GM18498 (cell line): ENCODE results near the gene CROCC2.

Experiments used
- ATAC-seq: cut with Tn5 transposase; IDR thresholded peaks from one replicate; pipeline ENCODE4 v1.9.1; 2021; ENCODE audit warnings: mild to moderate bottlenecking, moderate library complexity; ENCODE audit not compliant: unreplicated experiment

CROCC2 gene

DNA sequence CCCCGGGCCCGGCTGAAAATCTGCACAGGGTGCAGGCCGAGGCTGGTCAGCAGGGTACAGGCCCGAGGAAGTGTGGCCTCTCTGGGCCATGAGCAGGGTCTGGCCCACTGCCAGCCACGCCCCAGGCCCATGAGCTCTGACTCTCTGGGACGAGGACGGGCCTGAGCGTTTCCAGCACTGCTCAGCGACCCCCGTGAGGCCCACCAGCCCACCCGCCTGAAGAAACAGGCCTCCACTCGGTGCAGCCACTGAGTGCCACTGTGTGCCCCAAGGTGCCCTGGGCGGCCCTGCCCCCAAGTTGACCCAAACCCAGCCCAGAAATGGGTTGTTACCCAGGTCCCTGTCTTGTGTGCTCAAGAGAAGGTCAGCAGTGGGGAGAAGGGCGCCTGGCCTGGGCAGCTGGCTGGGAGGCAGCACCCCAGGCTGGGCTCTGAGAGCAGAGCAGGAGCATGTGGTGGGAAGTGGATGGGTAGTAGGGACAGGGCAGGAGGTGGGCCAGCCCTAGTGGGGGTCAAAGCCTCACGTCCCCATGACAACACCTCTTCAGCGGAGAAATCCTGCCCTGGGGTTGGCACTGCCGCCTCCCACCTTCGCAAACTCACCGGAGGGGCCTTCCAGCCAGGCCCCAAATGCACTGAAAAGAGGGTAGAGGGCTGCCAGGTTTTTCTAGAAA lies 90.2 kb downstream of the CROCC2 start:
- no peak for ATAC-seq

- ATAC-seq, result no peak
These were observed 90.7 kb downstream of the CROCC2 start for GRCh38 chr2:240996834-240997140.

DNA sequence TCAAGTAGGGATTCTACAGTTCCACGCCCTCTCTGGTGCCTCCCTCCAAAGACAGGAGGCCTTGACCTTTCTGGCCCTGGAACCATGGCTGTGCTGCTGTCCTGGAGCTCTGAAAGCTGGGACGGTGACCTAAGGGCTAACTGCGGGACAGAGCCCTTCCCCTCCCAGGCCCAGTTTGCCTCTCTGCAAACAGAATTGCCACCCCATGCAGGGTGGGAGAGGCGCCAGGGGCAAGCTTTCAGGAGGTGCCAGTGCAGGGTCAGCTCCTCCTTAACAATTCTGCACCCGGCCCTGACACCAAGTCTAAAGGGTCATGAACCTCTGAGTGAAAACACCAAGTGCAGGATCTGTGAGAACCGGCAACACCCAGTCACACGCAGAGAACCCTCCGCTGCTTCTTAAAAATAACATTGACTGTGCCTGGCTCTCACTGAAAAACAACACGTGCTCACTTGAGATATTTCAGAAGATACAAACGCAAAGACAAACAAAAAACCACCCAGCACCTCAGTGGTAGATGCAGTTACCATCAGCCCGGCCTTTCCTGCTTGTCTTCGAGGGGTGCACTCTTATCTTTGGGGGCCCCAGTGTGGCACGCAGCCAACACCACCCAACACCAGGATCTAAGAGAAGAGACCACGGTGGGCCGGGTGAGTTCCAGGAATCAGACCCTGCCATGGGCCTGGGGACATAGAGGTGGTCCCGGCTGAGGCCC lies 91.2 kb downstream of the CROCC2 start:
- no peak for ATAC-seq

GRCh38 chr2:240997856-240998705 lies 91.9 kb downstream of the CROCC2 start, which contains the start of gene SNED1:
TSS of gene SNED1 (plus strand) at chr2:240998618. CDS start at chr2:240998838, 220 bp downstream.
- no peak for ATAC-seq

- no peak for ATAC-seq
These were observed 92.5 kb downstream of the CROCC2 start for GRCh38 chr2:240998706-240998994.

- ATAC-seq, result no peak
These were observed 93.1 kb downstream of the CROCC2 start for GRCh38 chr2:240998995-240999791.

DNA sequence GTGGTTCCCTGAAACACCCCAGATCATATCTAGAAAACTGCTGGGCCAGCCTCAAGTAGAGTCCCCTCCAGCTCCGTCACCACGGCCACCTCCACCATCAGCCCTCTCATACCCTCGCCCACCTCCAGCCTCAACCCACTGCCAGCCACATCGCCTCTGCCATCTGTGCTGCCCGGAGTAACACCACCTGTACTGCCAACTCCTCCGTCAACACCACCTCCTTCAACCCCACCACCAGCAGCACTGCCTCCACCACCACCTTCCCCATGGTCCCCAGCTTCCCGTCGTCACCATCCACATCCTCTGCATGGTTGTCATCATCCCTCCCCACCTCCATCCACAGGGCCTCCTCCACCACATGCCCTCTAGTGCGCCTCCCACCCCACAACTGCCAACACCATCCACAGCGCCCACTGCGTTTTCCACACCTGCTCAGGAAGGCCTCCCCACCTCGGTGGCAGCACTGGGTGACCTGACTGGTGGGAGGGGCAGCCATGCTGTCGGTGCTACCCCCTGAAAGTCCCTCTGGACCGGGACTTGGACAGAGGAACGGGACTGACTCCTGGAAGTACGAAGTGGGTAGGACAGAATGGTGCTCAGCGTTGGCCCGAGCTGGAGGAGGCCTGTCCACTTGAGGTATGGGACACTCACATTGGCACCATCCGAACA lies 93.9 kb downstream of the CROCC2 start:
- no peak for ATAC-seq

DNA sequence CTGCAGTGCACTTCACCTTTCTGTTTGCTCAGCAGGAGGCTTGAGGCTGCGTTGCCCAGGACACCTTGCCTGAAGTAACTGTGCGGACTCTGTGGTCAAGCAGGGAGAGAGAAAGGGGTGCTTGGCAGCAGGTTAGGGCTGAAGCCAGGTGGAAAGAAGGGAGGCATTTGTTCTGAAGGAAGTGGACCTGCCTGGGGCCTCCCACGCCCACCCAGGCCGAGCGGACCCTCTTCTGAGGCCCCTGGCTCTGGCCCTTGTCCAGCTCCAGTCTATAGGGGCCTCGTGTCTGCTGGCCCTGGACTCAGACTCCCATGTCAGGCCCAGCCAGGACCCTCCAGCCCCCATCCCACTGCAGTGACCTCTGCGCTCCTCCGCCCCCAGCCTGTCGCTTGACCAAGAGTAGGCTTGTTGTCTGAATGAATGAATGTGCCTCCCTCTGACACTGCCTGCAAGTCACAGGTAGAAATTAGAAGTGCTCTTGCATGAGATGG lies 94.7 kb downstream of the CROCC2 start:
- no peak for ATAC-seq

DNA sequence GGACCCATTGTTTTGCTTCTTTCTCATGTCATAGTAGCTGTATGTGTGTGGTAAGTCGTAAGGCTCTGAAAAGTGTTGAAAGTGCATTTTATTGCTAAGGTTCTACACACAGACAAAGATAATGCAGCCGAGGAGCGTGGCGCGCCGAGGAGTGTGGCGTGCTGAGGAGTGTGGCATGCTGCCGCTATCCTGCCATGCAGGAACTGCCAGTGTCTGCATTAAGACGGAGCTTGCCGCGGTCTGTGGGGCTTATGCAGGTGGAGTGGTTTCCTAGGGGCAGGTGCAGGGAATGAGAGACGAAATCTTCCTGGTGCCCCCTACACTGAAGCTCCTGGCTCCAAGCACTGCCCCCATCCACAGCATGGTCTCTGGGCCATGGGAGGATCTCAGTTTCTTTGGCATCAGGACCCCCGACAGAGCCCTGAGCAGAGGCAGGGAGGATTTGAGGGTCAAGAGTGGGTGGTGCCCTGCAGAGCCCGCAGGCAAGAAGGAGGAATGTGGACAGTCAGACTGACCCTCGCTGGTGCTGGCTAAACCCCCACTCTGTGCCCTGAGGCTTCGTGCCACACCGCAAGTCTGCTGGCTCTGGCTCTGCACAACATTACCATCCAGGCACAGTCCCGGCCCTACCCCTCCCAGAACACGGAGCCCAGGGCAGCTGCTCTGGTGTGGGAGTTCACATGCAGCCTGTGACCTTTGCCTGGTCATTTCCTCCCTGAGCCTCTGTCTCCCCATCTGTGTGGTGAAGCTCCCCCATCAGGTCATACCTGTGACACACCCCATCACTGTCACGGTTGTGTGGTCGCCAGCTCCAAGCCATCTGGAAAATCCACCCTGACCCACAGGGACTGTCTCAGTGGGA lies 95.5 kb downstream of the CROCC2 start:
- ATAC-seq, result no peak

DNA sequence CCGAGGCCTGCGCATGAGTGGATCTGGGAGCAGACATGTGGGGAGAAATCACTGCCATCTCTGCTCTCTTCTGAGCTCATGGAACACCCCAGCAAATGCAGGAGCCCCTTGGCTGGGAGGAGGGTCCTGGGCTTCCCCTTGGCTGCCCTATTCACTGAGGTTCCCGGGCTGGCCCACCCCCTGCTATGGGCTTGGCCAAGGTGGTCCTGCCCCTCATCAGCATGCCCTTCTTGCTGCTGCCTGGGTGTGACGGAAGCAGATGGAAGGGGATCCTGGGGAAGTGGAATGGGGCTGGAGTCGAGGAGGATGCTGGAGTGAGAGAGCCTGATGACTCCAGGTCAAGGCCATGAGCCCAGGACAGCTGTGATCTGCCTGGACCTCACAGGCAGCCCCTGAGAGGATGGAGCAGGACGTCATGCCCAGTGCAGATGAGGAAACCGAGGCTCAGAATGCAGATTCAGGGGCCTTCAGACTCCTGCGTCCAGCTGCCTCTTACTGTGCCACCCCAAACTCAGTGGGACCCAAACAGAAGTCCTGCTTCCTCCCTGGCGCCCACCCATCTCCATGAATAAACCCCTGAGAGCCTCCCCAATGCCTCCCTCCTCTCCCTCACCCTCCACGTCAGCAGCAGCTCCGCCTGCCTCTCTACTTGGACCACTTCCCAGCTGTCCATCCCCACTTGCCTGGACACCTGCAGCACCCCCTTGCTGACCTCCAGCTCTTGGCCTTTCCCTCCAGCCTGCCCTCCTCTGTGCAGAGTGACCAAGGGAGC lies 96.3 kb downstream of the CROCC2 start:
- ATAC-seq, result no peak

GRCh38 chr2:241003047-241003360 lies 96.9 kb downstream of the CROCC2 start:
- ATAC-seq, result no peak

GRCh38 chr2:241003369-241003768 lies 97.2 kb downstream of the CROCC2 start:
- no peak for ATAC-seq

GRCh38 chr2:241003830-241004564 lies 97.9 kb downstream of the CROCC2 start:
- ATAC-seq, result no peak

GRCh38 chr2:241005569-241005968 lies 99.4 kb downstream of the CROCC2 start:
- ATAC-seq, result no peak

- ATAC-seq, result no peak
These were observed 100.3 kb downstream of the CROCC2 start for GRCh38 chr2:241006412-241006811.

GRCh38 chr2:241007111-241007510 lies 101.0 kb downstream of the CROCC2 start:
- ATAC-seq, result no peak

- no peak for ATAC-seq
These were observed 102.0 kb downstream of the CROCC2 start for GRCh38 chr2:241007880-241008710.
